ENCODE measurements around the gene ARHGEF26. TPM values are rescaled to one million over a fixed set of nuclear protein-coding genes. Genes with fewer than 3 reads are reported as not detected.

The ARHGEF26 gene
- total RNA-seq, 1 experiment from 2014 or later = 7.2 TPM

GRCh38 chr3:154225536-154225935, 104.3 kb downstream of the ARHGEF26 start:
- Histone ChIP-seq H3K36me3 (ENCODE audit: control insufficient read depth in 1 of 2, insufficient read depth in 2 of 2, low read length in 2 of 2) (no peaks in the 10 kb centered on the region), H4K20me1 (ENCODE audit: insufficient read depth) (no peaks in the 10 kb centered on the region), H3K79me2 (ENCODE audit: insufficient read depth, low read length) (no peaks in the 10 kb centered on the region), H3K9me3 (ENCODE audit: control insufficient read depth in 1 of 2, insufficient read depth in 1 of 2, low read depth in 1 of 2, low read length in 2 of 2) (no peaks in the 10 kb centered on the region), H3K27me3 (ENCODE audit: insufficient read depth, low read length) (no peaks in the 10 kb centered on the region), H3K9ac (ENCODE audit: low read length) (no peak overlapping the region), H2AFZ (ENCODE audit: low read depth, low read length, poor library complexity, severe bottlenecking) (no peak overlapping the region), H3K9me2 (ENCODE audit: insufficient read depth) (no peaks in the 10 kb centered on the region), H3K4me2 (ENCODE audit: low read length) (no peak overlapping the region), H3K4me3 (replicated peaks in 1 of 2; ENCODE audit: low read depth in 1 of 2, low read length in 2 of 2) (no peak overlapping the region), H3K4me1 (ENCODE audit: control insufficient read depth in 1 of 2, insufficient read depth in 2 of 2, low read length in 2 of 2) (peaks cover 4 to 9% of the 10 kb centered on the region in 2 experiments; a peak in 2 of 4 replicates), H3K27ac (ENCODE audit: low read depth, low read length) (no peak overlapping the region)
- ChIA-PET CTCF (no interaction called here), RAD21 (ENCODE audit: low non-redundant PET in 1 of 2, low total read pairs in 2 of 2, uncharacterized antibody in 2 of 2, unreplicated experiment in 2 of 2) (no interaction called here), POLR2A (no interaction called here)
- no TSS peak for BruUV-seq (replicated peaks)
- intact Hi-C loops (cut with micrococcal nuclease) = no loop called here
- DNase-seq (ENCODE audit: low read depth, low spot score) (no peak), ATAC-seq (no peak)
- TF ChIP-seq CEBPB (IDR thresholded peaks at IDR 0.05; ENCODE audit: low read depth) (no peak), FOSL1 (IDR thresholded peaks at IDR 0.05; ENCODE audit: low read depth) (no peak), ZNF274 (IDR thresholded peaks at IDR 0.05; ENCODE audit: low read depth, low read length) (no peak), CBX3 (IDR thresholded peaks at IDR 0.05; ENCODE audit: low read depth) (no peak), EGR1 (IDR thresholded peaks at IDR 0.05; ENCODE audit: low read depth) (no peak), SP1 (IDR thresholded peaks at IDR 0.05; ENCODE audit: low read depth) (no peak), CTCF (IDR thresholded peaks at IDR 0.05 in 2 of 3, conservative IDR thresholded peaks at IDR 0.05 in 1 of 3; ENCODE audit: borderline replicate concordance in 1 of 3, insufficient read depth in 1 of 3, low read depth in 2 of 3, low read length in 2 of 3) (no peak), ATF3 (IDR thresholded peaks at IDR 0.05) (no peak), SRF (IDR thresholded peaks at IDR 0.05; ENCODE audit: low read depth) (no peak), JUND (IDR thresholded peaks at IDR 0.05) (no peak), POLR2AphosphoS5 (IDR thresholded peaks at IDR 0.05; ENCODE audit: low read depth, low read length) (no peak), ZBTB33 (IDR thresholded peaks at IDR 0.05; ENCODE audit: extremely low read depth, insufficient replicate concordance, low read length) (no peak), POLR2A (IDR thresholded peaks at IDR 0.05; ENCODE audit: borderline replicate concordance, extremely low read depth, insufficient read depth, insufficient read length) (no peak), ELF1 (IDR thresholded peaks at IDR 0.05; ENCODE audit: borderline replicate concordance, low read depth) (no peak), RAD21 (IDR thresholded peaks at IDR 0.05; ENCODE audit: low read depth) (no peak), EZH2phosphoT487 (IDR thresholded peaks at IDR 0.05; ENCODE audit: borderline replicate concordance) (no peak), EZH2 (IDR thresholded peaks at IDR 0.05) (no peak)

All from HCT116 (cell line).